Measurements from ENCODE around the gene ALDH3A1. TPM values are rescaled to one million over a fixed set of nuclear protein-coding genes. Genes with fewer than 3 reads are reported as not detected.

ALDH3A1 gene
- total and polyA plus RNA-seq, 12 donors: 0.09 to 4.0 (median 1.1) TPM; not detected in 1

DNA sequence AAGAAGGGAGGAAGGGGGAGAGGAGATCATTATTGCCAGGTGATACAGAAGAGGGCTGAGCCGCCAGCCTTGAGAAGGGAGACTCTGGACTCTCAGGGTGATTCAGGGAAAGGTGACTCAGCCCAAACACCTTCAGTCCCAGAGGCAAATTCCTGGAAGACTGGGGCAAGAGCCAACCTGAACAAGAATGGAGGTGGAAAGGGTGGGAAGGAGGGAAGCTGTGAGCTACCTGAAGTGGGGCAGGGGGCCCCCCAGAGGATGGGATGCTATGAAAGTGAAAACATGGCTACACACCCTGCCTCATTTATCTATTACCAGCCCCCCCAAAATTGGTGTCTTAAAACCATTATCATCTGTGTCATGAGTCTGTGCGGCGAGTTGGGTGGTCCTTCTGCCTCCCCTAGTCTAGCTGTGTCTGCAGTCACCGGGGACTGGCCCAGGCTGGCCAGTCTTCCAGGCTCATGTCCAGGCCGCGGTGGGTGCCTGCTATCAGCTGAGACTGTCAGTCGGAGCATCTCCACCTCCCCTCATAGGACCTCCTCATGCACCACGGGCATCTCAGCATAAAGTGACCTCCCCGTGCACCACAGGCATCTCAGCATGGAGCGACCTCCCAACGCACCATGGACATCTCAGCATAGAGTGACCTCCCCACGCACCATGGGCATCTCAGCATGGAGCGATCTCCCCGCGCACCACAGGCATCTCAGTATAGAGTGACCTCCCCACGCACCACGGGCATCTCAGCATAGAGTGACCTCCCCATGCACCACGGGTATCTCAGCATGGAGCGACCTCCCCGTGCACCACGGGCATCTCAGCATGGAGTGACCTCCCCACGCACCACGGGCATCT, 28.5 kb downstream of the ALDH3A1 start:
- Histone ChIP-seq H3K27ac (no peak overlapping the region), H3K4me1 (replicated peaks in 1 of 2) (peaks cover 0 to 6% of the 10 kb centered on the region in 2 donors), H3K27me3 (no peaks in the 10 kb centered on the region), H3K4me3 (no peak overlapping the region), H3K36me3 (replicated peaks in 1 of 2) (no peaks in the 10 kb centered on the region), H3K9me3 (replicated peaks in 1 of 3) (no peaks in the 10 kb centered on the region)
- DNase-seq: peak in 2 of 7 donors; percentile 53 to 58
- no peak for TF ChIP-seq POLR2A (IDR thresholded peaks at IDR 0.05)
- TF ChIP-seq, protein P1, sequence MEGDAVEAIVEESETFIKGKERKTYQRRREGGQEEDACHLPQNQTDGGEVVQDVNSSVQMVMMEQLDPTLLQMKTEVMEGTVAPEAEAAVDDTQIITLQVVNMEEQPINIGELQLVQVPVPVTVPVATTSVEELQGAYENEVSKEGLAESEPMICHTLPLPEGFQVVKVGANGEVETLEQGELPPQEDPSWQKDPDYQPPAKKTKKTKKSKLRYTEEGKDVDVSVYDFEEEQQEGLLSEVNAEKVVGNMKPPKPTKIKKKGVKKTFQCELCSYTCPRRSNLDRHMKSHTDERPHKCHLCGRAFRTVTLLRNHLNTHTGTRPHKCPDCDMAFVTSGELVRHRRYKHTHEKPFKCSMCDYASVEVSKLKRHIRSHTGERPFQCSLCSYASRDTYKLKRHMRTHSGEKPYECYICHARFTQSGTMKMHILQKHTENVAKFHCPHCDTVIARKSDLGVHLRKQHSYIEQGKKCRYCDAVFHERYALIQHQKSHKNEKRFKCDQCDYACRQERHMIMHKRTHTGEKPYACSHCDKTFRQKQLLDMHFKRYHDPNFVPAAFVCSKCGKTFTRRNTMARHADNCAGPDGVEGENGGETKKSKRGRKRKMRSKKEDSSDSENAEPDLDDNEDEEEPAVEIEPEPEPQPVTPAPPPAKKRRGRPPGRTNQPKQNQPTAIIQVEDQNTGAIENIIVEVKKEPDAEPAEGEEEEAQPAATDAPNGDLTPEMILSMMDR (IDR thresholded peaks at IDR 0.05): no peak
- 88 to 95% (median 92%) methylated on average over 16 to 23 of the region's 23 CpGs for WGBS, 4 donors
- intact Hi-C loops (cut with DNase I): no loop called here

DNA sequence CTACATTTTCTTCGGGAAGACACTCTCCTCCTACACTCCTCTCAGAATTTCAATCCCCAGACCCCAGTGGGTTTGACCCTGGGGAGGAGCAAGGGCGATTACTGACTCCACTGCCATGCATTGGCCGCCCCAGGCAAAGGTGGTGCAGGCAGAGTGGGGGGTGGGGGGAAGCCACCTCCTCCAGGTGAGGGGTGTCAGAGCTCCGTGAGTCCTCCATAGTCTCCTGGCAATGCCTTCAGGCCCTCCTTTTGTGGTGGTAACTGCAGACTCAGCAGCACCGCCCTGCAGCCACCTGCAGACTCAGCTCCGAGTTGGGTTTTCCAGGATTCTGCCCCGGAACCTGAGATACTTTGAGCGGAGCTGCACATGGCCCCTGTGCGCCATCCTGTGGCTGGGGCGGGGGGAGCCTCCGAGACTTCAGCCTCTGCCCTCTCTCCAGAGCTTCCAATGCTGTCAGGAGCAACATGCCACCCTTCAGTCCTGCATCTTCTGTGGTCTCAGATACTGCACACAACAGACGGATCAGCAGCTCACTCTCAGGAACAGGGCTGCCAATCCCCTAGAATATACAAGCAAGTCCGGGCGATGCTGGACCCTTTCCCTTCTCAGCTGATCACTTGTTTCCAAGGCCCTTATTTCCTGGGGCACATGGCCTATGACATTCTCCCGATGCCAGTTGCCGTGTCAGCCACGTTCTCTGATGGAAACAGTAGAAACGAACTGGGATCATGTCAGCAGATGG, 29.3 kb downstream of the ALDH3A1 start:
- intact Hi-C loops (cut with DNase I): no loop called here
- no peak overlapping the region for H3K4me3 ChIP-seq
- WGBS, 4 donors: 74 to 86% (median 77%) methylated on average over 12 to 18 of the region's 18 CpGs
- no peaks in the 10 kb centered on the region for H3K36me3 ChIP-seq (replicated peaks in 1 of 2)
- H3K27ac ChIP-seq: no peak overlapping the region
- H3K4me1 ChIP-seq (replicated peaks in 1 of 2): peaks cover 0 to 6% of the 10 kb centered on the region in 2 donors
- DNase-seq: peak in 1 of 7 donors; percentile 38
- H3K9me3 ChIP-seq (replicated peaks in 1 of 3): no peaks in the 10 kb centered on the region
- TF ChIP-seq POLR2A (IDR thresholded peaks at IDR 0.05): no peak
- TF ChIP-seq, protein P1 (IDR thresholded peaks at IDR 0.05): peak in 2 of 6 experiments; percentile 14 to 32
- no peaks in the 10 kb centered on the region for H3K27me3 ChIP-seq

DNA sequence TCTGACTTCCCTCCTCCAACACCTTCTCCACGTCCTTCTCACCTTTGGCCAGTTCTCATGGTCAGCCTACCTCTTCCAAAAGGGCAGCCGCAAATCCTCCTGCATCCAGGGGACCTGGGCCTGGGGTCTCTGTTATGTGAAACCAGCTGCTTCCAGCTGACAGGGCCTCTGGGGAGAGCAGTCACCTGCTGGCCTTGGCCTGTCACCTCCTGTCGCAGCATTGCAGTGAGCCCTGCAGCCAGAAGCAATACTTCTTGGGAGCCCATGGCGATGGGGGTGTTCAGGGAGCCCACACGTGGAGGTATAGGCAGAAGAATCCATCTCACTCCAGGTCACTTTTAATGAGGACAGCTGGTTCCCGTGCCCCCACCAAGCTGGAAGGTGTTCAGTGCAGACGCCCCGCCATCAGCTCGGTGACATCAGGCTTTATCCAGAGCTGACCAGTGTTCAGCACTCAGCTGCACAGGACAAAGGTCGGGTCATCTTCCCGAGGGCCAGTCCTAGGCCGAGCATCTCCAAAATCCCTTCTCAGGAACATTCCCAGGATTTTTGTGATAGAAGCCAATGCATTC, 30.0 kb downstream of the ALDH3A1 start:
- Histone ChIP-seq H3K4me3 (no peak overlapping the region), H3K4me1 (replicated peaks in 1 of 2) (peaks cover 0 to 6% of the 10 kb centered on the region in 2 donors), H3K36me3 (replicated peaks in 1 of 2) (no peaks in the 10 kb centered on the region), H3K27ac (no peak overlapping the region), H3K9me3 (replicated peaks in 1 of 3) (no peaks in the 10 kb centered on the region), H3K27me3 (no peaks in the 10 kb centered on the region)
- intact Hi-C loops (cut with DNase I): no loop called here
- WGBS, 4 donors: 80 to 87% (median 82%) methylated on average over 9 to 12 of the region's 12 CpGs
- DNase-seq: no peak
- TF ChIP-seq, protein P1 (IDR thresholded peaks at IDR 0.05): no peak
- TF ChIP-seq POLR2A (IDR thresholded peaks at IDR 0.05): no peak

DNA sequence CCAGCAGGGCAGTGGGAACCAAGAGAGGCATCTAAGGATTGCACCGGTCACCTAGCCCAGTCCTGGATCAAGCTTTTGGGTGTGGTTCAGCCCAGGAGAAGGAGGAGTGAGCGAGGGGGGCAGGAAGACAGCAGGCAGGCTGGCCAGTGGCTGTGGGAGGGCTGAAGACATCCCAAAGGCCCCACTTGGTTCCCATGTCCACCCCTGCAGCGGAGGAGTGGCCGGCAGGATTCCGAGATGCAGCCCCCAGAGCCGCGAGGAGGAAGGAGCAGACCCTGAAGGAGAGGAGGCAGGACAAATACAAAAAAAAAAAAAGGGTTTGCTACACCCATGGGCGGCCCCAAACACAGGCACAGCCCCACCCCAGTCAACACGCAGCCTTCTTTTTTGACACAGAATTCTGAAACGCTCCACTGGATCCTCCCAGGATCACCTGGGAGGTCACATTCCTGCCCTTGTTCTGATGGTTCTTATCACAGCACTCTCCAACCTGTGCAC, 30.6 kb downstream of the ALDH3A1 start:
- Histone ChIP-seq H3K27me3 (no peaks in the 10 kb centered on the region), H3K27ac (no peak overlapping the region), H3K36me3 (replicated peaks in 1 of 2) (no peaks in the 10 kb centered on the region), H3K4me1 (replicated peaks in 1 of 2) (peaks cover 0 to 6% of the 10 kb centered on the region in 2 donors), H3K4me3 (no peak overlapping the region), H3K9me3 (replicated peaks in 1 of 3) (no peaks in the 10 kb centered on the region)
- no peak for TF ChIP-seq POLR2A (IDR thresholded peaks at IDR 0.05)
- TF ChIP-seq, protein P1 (IDR thresholded peaks at IDR 0.05): no peak
- peak in 1 of 7 donors; percentile 6 for DNase-seq
- WGBS, 4 donors: 92 to 96% (median 93%) methylated on average over 10 of the region's 10 CpGs
- intact Hi-C loops (cut with DNase I): no loop called here
